Activated CD4-positive, CD25-positive, alpha-beta regulatory T cell (primary cell): ENCODE measurements around the gene CAPN7.

Experiments used
- DNase-seq, 4 experiments: peaks; one replicate each; lab custom pipeline; 2025; lab: John Stamatoyannopoulos, UW

Gene CAPN7

DNA sequence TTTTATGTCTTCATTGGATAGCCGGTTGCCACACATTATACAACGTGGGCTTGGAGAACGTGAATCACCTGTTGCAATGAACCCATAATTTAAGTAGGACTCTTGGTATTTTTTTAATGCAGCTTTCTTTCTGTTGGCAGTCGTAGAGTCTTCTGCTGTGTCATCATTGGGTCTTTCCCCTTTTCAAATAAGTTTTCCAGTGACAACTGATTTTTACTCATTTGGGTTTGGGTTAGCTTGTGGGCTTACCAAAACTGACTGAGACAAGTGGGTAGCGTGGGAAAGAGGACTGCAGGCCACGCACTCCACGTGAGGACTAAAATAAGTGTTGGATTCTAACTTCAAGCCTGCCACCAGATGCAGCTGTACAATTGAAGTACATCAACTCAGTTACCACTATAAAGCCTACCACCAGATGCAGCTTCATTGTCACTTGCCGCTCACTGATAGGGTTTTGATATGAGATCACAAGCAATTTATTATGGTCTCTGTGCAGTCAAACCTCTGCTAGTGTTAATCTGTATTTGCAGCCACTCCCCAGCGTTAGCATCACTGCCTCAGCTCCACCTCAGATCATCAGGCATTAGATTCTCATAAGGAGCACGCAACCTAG lies 6.4 kb upstream of the CAPN7 start:
- no peak for DNase-seq

DNA sequence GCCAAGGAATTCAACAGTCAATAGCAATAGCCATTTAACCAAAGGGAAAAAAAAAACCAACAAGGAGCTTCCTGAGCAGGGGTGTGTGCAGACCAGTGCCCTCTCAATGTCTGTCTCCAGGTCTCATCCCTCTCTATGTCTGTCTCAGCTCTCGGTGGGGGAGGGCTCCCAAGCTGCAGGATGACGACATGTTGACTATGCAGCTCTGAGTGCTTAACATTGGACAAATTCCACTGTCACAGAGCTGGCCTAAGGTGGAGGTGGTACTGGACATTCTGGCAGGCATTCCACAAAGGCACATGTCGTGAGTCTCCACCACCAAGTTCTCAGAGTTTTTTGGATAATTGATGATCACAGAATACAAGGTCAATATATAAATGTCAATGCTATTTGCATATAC lies 2.0 kb upstream of the CAPN7 start:
- DNase-seq = no peak

DNA sequence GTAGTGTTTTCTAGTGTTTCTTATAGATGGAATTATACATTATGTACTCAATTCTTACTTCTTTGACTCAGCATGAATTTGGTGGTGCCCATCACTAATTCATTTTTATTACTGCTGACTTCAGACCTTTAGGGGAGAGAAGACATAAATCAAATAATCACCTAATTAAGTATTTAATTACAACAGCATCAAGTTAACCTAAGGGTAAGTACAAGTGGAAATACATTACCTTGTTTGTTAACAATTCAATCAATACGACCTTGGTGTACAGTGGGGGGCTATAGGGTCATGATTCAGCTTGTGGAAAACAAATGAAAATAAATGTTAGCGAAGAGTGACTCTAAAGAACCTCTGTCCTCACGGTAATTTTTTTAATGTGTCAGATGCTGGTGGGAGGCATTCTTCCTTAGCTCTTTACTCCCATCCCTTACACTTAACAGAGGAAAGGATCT lies 538 bp upstream of the CAPN7 start:
- no peak for DNase-seq

DNA sequence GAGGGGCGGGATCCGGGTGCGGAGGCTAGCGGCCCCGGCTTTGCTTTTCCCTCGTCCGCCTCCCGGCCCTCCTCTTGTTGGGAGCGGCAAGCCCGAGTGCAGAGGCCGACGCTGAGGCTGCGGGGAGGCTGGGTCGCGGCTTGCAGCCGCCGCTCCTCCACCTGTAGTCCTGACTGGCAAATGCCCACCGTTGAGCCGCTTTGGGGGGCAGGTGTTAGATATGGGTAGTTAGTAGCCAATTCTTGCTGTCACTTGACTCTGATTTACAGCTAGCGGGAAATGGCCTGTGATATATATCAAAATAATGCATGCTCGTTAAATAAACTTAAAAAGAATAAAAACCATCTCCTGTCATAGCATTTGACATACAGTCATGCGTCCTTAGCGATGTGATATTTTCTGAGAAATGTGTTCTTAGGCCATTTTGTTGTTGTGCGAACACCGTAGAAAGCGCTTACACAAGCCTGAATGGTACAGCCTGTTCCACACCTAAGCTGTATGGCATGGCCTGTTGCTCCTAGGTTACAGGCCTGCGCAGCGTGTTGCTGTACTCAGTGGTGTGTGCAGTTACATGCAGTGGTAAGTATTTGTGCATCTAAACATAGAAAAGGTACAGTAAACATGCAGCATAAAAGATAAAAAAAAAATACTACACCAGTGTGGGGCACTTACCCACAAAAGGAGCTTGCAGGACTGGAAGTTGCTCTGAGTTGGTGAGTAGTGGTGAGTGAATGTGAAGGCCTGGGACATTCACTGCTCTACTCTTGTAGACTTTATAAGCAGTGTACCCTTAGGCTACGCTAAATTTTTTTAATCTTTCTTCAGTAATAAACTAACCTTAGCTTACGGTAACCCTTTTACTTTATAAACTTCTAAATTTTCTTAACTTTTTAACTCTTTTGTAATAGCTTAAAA lies 873 bp downstream of the CAPN7 start:
- no peak for DNase-seq

DNA sequence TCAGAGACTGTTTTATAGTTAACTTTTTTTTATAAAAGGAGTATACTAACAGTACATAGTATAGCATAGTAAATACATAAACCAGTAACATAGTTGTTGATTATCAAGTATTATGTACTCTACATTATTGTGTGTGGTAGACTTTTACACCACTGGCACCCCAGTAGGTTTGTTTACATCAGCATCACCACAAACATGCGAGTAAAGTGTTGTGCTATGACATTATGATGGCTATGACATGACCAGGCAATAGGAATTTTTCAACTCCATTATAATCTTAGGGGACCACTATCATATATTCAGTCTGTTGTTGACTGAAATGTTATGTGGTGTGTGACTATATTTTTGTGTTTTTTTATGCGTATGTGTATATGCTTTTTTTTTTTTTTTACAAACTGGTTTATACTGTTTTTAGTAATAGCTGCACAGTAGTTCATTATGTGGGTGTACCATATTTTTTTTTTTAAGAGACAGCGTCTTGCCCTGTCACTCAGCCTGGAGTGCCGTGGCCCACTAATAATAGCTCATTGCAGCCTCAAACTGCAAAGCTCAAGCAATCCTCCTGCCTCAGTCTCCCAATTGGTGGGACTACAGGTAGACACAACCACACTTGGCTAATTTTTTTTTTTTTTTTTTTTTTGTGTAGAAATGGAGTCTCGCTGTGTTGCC lies 1.9 kb downstream of the CAPN7 start:
- no peak for DNase-seq

DNA sequence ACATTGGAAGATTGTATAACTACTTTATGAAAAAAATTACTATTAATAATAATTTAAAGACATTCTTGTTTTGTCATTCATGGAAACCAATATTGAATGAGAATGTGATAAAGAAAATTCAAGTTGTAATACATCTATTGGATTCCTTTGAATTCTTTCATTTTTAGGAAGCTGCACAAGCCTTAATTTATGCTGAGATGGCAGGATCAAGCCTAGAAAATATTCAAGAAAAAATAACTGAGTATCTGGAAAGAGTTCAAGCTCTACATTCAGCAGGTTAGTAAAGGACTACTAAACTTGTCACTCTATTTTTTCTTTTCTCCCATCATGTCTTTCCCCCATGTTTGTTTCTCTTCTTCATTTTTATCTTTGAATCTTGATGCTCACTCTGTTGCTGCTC lies 5.9 kb downstream of the CAPN7 start:
- no peak for DNase-seq

DNA sequence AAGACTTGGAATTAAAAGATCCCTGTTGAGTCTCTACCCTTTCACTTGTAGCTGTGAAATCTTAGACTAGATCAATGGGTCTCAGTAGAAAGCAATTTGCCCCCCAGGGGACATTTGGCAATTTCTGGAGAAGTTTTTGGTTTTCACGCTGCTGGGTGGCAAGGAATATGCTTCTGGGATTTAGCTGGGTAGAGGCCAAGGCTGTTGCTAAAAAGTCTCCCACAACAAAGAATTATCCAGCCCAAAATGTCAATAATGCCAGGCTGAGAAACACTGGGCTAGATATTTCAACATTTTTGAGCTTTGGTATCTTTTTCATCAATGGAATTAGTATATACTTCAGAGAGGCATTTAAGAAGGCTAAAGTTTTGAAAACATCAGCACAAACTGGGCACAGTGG lies 8.7 kb downstream of the CAPN7 start:
- DNase-seq = no peak

DNA sequence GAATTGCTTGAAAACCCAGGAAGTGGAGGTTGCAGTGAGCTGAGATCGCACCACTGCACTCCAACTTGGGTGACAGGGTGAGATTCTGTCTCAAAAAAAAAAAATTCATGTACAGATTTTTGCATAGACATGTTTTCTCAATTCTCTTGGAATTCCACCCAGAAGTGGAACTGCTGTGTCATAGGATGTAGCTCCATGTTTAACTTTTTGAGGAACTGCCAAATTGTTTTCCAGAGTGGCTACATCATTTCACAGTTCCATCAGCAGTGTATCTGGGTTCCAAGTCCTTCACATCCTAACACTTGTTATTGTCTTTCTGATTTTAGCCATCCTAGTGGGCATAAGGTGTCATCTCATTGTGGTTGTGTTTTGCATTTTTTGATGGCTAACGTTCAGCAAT lies 9.9 kb downstream of the CAPN7 start:
- DNase-seq = no peak

DNA sequence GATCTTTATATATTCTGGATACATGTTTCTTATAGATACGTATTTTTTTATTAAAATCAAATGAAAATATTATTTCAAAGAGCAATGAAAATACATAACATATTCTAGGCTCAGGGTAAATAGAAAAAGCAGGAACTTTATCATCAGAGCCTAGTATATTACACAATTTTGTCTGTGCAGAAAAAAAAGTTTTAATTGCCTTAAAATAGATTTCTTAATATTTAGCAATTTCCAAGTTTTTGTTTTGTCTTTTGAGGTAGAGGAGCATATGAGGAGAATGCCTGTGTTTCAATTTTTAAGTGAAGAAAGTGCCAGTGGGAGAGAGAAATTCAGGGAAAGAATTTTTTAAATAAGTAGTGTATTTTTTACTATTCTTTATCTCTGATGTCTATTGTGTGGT lies 10.5 kb downstream of the CAPN7 start:
- no peak for DNase-seq

DNA sequence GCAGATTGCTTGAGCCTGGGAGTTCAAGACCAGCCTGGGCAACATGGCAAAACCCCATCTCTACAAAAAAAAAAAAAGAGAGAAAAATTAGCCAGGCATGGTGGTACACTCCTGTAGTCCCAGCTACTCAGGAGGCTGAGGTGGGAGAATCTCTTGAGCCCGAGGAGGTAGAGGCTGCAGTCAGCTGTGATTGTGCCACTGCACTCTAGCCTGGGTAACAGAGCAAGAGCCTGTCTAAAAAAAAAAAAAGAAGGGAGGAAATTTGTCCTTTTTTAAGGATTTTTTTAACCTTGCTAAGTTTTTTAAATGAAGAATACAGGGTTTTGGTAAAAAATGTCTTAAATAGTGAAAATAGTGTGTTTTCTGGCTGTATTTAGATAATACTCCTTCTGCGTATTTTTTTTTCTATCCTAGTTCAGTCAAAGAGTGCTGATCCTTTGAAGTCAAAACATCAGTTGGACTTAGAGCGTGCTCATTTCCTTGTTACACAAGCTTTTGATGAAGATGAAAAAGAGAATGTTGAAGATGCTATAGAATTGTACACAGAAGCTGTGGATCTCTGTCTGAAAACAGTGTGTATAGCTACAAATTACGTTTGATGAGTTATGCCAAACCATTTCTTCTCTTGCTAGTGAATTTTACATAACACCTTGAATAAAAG lies 11.1 kb downstream of the CAPN7 start:
- no peak for DNase-seq

DNA sequence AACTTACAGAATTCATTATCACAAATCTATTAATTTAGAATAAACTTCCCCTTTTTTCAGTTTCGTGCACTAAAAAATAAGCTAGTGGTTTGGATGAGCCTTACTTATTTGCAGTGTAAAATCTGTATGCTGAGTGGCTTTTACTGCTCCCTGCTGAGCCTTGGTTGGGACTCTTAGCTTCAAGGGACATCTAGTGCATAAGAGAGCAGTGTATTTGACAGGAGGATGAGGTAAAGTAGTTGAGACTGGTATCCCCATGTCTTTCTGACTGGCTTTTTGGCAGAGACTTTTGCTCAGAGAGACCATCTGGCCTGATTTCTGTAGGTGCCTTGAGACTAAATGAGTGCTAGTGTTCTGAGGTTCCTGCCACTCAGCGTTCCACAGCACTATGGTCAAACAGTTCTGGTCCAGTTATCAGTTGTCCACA lies 11.8 kb downstream of the CAPN7 start:
- no peak for DNase-seq

DNA sequence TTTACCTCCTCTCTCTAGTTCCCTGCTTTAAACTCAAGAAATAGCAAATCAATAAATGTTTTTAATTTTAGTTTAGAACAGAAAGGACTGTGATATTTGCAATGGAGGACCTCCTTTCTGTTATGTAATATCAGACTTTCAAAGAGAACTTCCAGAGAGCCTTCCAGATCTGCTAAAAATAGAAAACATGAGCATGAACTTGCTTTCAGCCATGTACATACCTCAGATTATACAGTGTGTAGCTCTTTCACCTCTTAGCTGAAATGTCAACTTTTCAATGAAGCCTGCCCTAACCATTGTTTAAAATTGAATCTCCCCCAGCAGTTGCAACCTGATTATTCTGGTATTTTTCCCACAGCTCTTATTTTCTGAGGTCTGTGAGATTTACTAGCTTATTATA lies 12.6 kb downstream of the CAPN7 start:
- DNase-seq = no peak

DNA sequence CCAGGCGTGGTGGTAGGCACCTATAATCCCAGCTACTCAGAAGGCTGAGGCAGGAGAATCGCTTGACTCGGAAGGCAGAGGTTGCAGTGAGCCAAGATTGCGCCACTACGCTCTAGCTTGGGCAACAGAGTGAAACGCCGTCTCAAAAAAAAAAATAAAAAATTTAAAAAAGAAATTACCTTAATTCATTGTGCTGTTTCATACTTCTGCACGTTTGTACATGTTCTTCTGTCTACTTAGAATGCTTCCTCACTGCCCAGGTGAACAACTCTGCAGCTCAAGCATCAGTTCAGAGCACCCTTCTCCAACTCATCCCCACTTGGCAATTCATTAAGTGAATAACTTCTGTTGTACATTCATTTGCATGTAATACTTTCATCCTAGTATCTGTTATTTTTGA lies 14.0 kb downstream of the CAPN7 start:
- DNase-seq = no peak

DNA sequence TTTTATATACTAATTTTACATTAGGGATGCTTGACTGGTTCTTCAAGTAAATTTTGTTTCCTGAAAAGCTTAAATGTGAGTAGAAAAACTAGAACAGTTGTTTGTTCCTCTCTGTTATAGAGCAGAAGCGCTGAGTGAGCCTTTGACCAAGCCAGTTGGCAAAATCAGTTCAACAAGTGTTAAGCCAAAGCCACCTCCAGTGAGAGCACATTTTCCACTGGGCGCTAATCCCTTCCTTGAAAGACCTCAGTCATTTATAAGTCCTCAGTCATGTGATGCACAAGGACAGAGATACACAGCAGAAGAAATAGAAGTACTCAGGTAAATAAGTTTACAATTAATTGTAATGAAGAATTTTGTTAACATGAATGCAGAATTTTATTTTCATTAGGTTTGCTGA lies 14.6 kb downstream of the CAPN7 start:
- no peak for DNase-seq

DNA sequence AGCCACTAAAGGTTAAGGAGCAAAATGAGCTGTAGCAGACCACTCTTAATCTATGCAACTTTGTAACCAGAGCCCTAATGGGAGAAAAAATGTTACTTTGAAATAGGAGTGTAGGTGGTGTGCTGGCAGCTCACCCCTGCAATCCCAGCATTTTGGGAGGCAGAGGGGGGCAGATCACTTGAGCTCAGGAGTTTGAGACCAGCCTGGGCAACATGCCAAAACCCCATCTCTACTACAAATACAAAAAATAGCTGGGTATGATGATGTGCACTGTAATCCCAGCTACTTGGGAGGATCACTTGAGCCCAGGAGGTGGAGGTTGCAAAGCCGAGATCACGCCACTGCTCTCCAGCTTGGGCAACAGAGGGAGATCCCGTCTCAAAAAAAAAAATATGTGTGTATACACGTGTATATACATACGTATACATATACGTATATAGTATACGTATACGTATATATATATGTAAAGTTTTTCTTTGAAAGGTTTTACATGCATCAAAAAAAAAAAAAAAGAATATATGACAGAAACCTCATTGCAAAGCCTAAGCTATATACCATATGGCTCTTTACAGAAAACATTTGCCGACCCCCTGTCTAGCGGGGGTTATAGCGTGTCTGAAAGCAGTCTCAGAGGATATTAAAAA lies 15.7 kb downstream of the CAPN7 start:
- no peak for DNase-seq

DNA sequence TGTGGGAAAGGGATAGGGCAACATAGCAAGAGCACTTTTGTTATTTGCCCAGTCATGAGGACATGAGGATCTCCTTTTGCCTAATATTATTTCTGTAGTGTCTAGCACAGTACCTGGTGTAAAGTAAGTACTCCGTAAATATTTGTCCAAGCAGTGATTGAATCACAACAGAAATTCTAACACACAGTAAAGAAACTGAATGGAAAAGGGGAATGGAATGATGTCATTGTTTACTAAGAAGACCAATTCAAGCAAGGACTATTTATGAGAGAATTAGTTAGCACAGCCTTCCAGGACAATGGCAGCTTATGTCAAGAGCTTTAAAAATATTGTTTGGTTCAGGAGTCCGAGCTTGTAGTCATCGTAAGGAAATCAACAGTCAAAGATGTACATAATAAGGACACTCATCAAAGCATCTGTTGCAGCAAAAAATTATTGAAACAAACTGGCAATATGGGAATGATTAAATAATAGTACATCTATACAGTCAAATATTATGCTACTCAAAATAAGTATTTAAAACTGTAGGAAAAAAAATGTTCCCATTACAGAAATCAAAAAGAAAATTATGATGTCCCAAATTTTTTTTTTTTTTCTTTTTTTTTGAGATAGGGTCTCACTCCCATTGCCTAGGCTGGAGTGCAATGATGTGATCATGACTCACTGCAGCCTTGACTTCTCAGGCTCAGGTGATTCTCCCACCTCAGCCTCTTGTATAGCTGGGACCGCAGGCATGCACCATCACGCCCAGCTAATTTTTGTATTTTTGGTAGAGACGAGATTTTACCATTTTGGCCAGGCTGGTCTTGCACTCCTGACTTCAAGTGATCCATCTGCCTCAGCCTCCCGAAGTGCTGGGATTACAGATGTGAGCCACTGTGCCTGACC lies 17.9 kb downstream of the CAPN7 start:
- no peak for DNase-seq

DNA sequence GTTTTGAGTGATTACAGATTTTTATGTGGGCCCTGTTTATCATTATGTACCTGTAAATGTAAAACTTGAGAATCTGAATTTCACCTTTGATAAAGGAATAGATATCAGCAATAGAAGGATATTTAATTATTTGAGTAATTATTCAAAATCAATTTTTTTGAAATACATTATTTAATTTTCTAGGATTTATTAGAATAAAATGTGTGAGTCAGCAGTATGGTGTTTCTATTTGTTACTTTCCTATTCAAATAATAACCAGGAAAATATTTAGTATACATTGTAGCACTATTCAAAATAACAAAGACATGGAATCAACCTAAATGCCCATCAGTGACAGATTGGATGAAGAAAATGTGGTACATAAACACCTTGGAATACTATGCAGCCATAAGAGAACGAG lies 22.1 kb downstream of the CAPN7 start:
- DNase-seq = no peak

DNA sequence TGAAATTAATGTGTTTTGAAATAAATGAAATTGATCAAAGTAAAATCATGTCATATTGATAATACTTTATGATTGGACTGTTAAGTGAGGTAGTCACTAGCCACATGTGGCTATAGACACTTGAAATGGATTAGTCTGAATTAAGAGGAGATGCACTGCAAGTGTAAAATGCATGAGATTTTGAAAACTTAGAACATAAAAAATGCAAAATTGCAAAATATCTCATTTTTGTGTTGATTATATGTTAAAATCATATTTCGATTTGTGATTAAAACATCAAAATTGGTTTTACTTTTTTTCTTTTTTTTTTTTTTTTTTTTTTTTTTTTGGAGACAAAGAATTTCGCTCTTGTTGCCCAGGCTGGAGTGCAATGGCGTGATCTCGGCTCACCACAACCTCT lies 23.2 kb downstream of the CAPN7 start:
- no peak for DNase-seq

DNA sequence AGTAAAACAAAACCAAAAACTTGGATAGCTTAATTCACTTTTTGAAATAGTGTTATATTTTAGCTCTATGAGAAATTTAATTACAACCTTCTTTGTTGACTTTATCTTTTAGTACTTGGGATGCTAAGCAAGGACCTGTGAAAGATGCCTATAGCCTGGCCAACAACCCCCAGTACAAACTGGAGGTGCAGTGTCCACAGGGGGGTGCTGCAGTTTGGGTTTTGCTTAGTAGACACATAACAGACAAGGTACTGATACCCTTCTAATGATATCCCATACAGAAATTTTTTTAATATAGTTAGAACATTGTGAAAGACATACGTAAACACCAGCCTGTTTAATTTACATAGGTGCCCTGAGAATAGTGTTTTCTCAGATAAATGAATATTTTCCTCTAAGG lies 35.3 kb downstream of the CAPN7 start:
- peak in 1 of 4 experiments; percentile 9 for DNase-seq

DNA sequence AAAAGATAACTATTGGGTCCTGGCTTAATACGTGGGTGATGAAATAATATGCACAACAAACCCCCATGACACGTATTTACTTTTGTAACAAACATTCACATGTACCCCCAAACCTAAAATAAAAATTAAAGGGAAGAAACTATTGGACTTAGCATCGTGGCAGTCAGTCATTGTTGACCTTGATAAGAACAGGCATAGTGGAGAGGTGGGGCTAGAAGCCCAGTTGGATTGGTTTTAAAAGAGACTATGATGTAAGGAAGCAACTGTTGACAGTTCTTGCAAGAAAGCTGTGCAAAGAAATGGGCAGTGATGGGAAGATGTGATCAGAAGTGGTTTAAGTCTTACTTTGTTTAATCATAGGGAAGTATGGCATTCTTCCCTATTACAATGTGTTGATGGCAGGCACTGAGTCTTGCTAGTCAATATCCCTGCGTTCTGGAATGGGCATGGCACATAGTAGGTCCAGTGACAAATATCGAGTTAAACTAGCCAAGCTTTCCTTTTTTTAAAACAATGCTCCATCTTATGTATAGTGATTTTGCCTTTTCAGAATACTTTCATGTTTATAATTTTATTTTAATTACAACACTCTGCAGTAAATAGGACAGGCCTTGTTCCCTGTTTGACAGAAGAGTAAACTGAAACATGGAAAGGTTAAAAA lies 37.9 kb downstream of the CAPN7 start:
- no peak for DNase-seq
